ENCODE results near the gene CEP128.
A peak's percentile ranks its signal among the peaks of the same experiment; 100 is the strongest.

CEP128 gene

GRCh38 chr14:80522936-80523335 lies 418.6 kb downstream of the CEP128 start:
- no peak for ATAC-seq
- no peak overlapping the region for H3K4me3 Mint-ChIP-seq
- H3K9me3 Mint-ChIP-seq = peaks cover 2% of the 10 kb centered on the region
- no peaks in the 10 kb centered on the region for H3K4me1 Mint-ChIP-seq
- no peak overlapping the region for H3K27ac Mint-ChIP-seq
- no peaks in the 10 kb centered on the region for H3K27me3 Mint-ChIP-seq
- peaks cover 12% of the 10 kb centered on the region for H3K36me3 Mint-ChIP-seq

- Mint-ChIP-seq H3K4me3 (no peak overlapping the region), H3K27me3 (no peaks in the 10 kb centered on the region), H3K4me1 (no peaks in the 10 kb centered on the region), H3K27ac (no peak overlapping the region), H3K36me3 (peaks cover 12% of the 10 kb centered on the region), H3K9me3 (peaks cover 2% of the 10 kb centered on the region)
- no peak for ATAC-seq
Observed at GRCh38 chr14:80522411-80522810, 419.1 kb downstream of the CEP128 start.

DNA sequence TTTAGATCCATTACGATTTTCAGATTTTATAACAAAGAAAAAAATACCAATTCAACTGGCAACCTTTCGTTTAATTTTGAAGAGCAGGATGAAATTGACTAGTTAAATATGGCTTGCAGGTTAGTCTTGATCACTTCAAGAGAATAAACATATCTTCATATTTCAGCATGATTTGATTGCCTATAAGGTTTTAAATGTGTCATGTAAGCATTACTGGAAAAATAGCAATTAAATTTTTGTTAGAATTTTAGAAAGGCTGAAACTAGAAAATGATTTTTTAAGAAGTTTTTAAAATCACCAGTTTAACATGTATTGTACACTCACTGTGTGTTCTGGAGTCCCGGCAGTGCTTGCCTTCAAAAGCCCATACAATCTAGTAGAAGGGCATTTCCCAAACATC lies 420.1 kb downstream of the CEP128 start:
- H3K4me3 Mint-ChIP-seq = no peak overlapping the region
- no peak overlapping the region for H3K27ac Mint-ChIP-seq
- no peaks in the 10 kb centered on the region for H3K4me1 Mint-ChIP-seq
- H3K36me3 Mint-ChIP-seq = peaks cover 16% of the 10 kb centered on the region
- H3K9me3 Mint-ChIP-seq = peaks cover 2% of the 10 kb centered on the region
- H3K27me3 Mint-ChIP-seq = no peaks in the 10 kb centered on the region
- ATAC-seq = no peak

DNA sequence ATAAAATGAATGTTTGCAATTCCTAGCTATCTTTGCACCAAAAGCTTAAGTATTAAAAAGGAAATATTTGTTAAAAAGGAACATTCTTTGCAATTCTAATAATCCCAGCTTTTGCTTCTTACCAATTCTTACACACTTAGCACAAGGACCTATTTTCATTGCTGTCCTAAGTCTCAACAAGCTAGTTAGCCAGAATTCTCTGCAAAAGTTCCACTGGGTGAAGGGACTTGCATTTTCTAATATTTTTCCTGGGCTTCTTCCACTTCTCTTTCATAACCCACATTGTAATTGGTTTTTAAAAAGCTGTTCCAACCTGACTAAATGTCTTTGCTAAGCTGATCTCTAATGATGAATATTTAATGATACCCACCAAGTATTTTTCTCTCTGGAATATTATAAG lies 422.5 kb downstream of the CEP128 start:
- ATAC-seq = no peak
- no peak overlapping the region for H3K4me3 Mint-ChIP-seq
- H3K27ac Mint-ChIP-seq = no peak overlapping the region
- H3K9me3 Mint-ChIP-seq = peaks cover 6% of the 10 kb centered on the region
- no peaks in the 10 kb centered on the region for H3K4me1 Mint-ChIP-seq
- no peaks in the 10 kb centered on the region for H3K27me3 Mint-ChIP-seq
- H3K36me3 Mint-ChIP-seq = peaks cover 19% of the 10 kb centered on the region

DNA sequence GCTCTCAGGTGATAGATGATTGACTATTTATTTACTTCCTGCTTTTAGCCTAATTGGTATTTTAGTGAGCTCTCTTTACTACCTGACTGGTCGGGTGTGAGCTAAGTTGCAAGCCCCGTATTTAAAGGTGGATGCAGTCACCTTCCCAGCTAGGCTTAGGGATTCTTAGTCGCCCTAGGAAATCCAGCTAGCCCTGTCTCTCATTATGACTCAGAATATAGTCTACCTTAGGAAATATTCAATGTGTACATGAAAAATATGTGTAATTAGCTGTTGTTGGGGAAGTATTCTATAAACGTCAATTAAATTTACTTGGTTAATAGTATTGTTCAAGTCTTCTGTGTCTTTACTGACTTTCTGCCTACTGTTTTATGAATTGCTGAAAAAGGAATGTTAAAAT lies 423.4 kb downstream of the CEP128 start:
- no peak overlapping the region for H3K4me3 Mint-ChIP-seq
- peaks cover 19% of the 10 kb centered on the region for H3K36me3 Mint-ChIP-seq
- no peaks in the 10 kb centered on the region for H3K27me3 Mint-ChIP-seq
- no peaks in the 10 kb centered on the region for H3K4me1 Mint-ChIP-seq
- H3K9me3 Mint-ChIP-seq = peaks cover 5% of the 10 kb centered on the region
- H3K27ac Mint-ChIP-seq = no peak overlapping the region
- no peak for ATAC-seq

GRCh38 chr14:80507292-80507869 lies 434.2 kb downstream of the CEP128 start:
- H3K27ac Mint-ChIP-seq = no peak overlapping the region
- peaks cover 2% of the 10 kb centered on the region for H3K36me3 Mint-ChIP-seq
- H3K9me3 Mint-ChIP-seq = peaks cover under 1% of the 10 kb centered on the region
- H3K4me1 Mint-ChIP-seq = no peaks in the 10 kb centered on the region
- no peaks in the 10 kb centered on the region for H3K27me3 Mint-ChIP-seq
- H3K4me3 Mint-ChIP-seq = no peak overlapping the region
- no peak for ATAC-seq

DNA sequence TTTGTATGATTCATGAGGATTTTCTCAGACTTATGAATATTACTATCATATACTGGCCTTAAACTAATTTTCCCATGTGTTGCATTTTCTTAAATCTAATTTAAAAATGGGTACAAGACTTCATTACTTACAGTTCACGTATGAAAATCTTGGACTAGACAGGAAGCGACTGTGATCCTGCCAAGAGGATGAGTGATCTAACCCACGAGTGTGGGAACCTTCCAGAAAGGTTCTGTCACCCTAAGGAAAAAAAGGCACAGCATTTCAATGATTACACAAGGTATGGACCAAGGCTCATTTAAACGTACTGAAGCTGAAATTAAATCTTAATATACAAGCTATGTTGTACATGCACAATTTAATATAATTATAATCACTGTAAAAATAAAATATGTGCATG lies 436.8 kb downstream of the CEP128 start:
- ATAC-seq = no peak
- Mint-ChIP-seq H3K27me3 (no peaks in the 10 kb centered on the region), H3K36me3 (no peaks in the 10 kb centered on the region), H3K27ac (no peak overlapping the region), H3K9me3 (no peaks in the 10 kb centered on the region), H3K4me3 (no peak overlapping the region), H3K4me1 (no peaks in the 10 kb centered on the region)

- Mint-ChIP-seq H3K36me3 (no peaks in the 10 kb centered on the region), H3K27ac (no peak overlapping the region), H3K4me3 (no peak overlapping the region), H3K9me3 (no peaks in the 10 kb centered on the region), H3K4me1 (no peaks in the 10 kb centered on the region), H3K27me3 (no peaks in the 10 kb centered on the region)
- peak; percentile 15 for ATAC-seq
Observed at GRCh38 chr14:80498533-80498932, 443.0 kb downstream of the CEP128 start.

GRCh38 chr14:80496090-80496489 lies 445.4 kb downstream of the CEP128 start:
- peaks cover 3% of the 10 kb centered on the region for H3K4me1 Mint-ChIP-seq
- no peak for ATAC-seq
- no peaks in the 10 kb centered on the region for H3K36me3 Mint-ChIP-seq
- H3K27ac Mint-ChIP-seq = no peak overlapping the region
- H3K27me3 Mint-ChIP-seq = no peaks in the 10 kb centered on the region
- H3K9me3 Mint-ChIP-seq = no peaks in the 10 kb centered on the region
- no peak overlapping the region for H3K4me3 Mint-ChIP-seq

DNA sequence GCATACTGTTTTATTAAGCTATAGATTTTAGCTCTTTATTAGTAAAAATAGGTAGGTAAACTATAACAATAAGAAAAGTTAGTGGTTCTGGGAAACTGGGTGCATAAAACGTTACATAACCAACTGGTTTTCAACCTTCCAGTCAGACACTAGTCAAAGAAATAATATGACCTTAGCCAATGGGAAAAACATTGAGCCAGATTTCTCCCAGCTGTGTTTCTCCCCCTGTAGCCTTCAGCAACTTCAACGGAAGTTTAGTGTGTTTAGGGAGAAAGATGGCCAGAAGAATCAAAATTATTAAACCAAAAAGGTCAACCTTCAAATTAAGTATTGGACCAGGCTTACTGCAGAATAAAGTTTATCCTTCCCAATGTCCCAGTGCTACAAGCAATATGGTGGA lies 446.8 kb downstream of the CEP128 start:
- no peak for ATAC-seq
- H3K4me3 Mint-ChIP-seq = no peak overlapping the region
- H3K36me3 Mint-ChIP-seq = no peaks in the 10 kb centered on the region
- H3K9me3 Mint-ChIP-seq = no peaks in the 10 kb centered on the region
- H3K4me1 Mint-ChIP-seq = peaks cover 6% of the 10 kb centered on the region
- H3K27me3 Mint-ChIP-seq = no peaks in the 10 kb centered on the region
- H3K27ac Mint-ChIP-seq = no peak overlapping the region

DNA sequence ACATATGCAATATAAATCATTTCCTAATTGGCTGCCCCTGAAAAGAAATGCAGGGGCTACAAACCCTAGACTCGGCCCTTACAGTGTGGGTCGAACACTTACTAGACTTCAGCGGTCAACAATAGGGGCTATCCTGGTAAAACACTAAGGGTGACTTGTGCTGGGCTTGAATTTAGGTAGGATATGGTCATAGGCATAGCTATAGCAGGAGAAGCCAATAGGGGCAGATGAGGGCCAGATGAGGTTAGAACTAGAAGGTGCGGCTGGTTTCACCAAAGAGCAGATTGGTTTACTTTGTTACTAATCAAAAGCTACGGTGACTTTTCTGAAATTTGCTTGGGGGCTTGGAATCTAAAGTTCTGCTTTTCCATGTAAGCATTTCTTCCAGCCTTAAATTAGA lies 447.9 kb downstream of the CEP128 start:
- no peak overlapping the region for H3K4me3 Mint-ChIP-seq
- no peaks in the 10 kb centered on the region for H3K36me3 Mint-ChIP-seq
- no peaks in the 10 kb centered on the region for H3K27me3 Mint-ChIP-seq
- no peak overlapping the region for H3K27ac Mint-ChIP-seq
- H3K9me3 Mint-ChIP-seq = no peaks in the 10 kb centered on the region
- peaks cover 6% of the 10 kb centered on the region for H3K4me1 Mint-ChIP-seq
- no peak for ATAC-seq

- Mint-ChIP-seq H3K4me3 (no peak overlapping the region), H3K36me3 (no peaks in the 10 kb centered on the region), H3K9me3 (peaks cover 3% of the 10 kb centered on the region), H3K27ac (no peak overlapping the region), H3K4me1 (peaks cover 6% of the 10 kb centered on the region), H3K27me3 (no peaks in the 10 kb centered on the region)
- no peak for ATAC-seq
Observed at GRCh38 chr14:80491650-80492049, 449.9 kb downstream of the CEP128 start.

- Mint-ChIP-seq H3K36me3 (no peaks in the 10 kb centered on the region), H3K4me3 (no peak overlapping the region)
- ATAC-seq = peak; percentile 59
Observed at GRCh38 chr14:80491131-80491530, 450.4 kb downstream of the CEP128 start.

GRCh38 chr14:80489513-80489912 lies 452.0 kb downstream of the CEP128 start:
- no peaks in the 10 kb centered on the region for H3K36me3 Mint-ChIP-seq
- no peak overlapping the region for H3K27ac Mint-ChIP-seq
- no peaks in the 10 kb centered on the region for H3K27me3 Mint-ChIP-seq
- peaks cover 3% of the 10 kb centered on the region for H3K9me3 Mint-ChIP-seq
- no peak overlapping the region for H3K4me3 Mint-ChIP-seq
- peaks cover 6% of the 10 kb centered on the region for H3K4me1 Mint-ChIP-seq
- no peak for ATAC-seq

More at GRCh38 chr14:80491131-80491530, 450.4 kb downstream of the CEP128 start:
- Mint-ChIP-seq H3K27me3 (no peaks in the 10 kb centered on the region), H3K9me3 (peaks cover 3% of the 10 kb centered on the region), H3K4me1 (peaks cover 6% of the 10 kb centered on the region), H3K27ac (no peak overlapping the region)

- no peak for ATAC-seq
- H3K9me3 Mint-ChIP-seq = peaks cover 3% of the 10 kb centered on the region
- H3K4me1 Mint-ChIP-seq = no peaks in the 10 kb centered on the region
- H3K4me3 Mint-ChIP-seq = no peak overlapping the region
- H3K27ac Mint-ChIP-seq = no peak overlapping the region
- no peaks in the 10 kb centered on the region for H3K36me3 Mint-ChIP-seq
- no peaks in the 10 kb centered on the region for H3K27me3 Mint-ChIP-seq
Observed at GRCh38 chr14:80485764-80486163, 455.8 kb downstream of the CEP128 start.

- Mint-ChIP-seq H3K4me3 (no peak overlapping the region), H3K4me1 (no peaks in the 10 kb centered on the region), H3K36me3 (no peaks in the 10 kb centered on the region), H3K9me3 (peaks cover 3% of the 10 kb centered on the region), H3K27ac (no peak overlapping the region), H3K27me3 (no peaks in the 10 kb centered on the region)
- no peak for ATAC-seq
Observed at GRCh38 chr14:80483331-80483730, 458.2 kb downstream of the CEP128 start.
